ENCODE results near the gene FZR1. TPM values are rescaled to one million over a fixed set of nuclear protein-coding genes. Genes with fewer than 3 reads are reported as not detected.

The FZR1 gene
- total RNA-seq, 2 donors from 2014 or later: 16.6 to 20.1 TPM

DNA sequence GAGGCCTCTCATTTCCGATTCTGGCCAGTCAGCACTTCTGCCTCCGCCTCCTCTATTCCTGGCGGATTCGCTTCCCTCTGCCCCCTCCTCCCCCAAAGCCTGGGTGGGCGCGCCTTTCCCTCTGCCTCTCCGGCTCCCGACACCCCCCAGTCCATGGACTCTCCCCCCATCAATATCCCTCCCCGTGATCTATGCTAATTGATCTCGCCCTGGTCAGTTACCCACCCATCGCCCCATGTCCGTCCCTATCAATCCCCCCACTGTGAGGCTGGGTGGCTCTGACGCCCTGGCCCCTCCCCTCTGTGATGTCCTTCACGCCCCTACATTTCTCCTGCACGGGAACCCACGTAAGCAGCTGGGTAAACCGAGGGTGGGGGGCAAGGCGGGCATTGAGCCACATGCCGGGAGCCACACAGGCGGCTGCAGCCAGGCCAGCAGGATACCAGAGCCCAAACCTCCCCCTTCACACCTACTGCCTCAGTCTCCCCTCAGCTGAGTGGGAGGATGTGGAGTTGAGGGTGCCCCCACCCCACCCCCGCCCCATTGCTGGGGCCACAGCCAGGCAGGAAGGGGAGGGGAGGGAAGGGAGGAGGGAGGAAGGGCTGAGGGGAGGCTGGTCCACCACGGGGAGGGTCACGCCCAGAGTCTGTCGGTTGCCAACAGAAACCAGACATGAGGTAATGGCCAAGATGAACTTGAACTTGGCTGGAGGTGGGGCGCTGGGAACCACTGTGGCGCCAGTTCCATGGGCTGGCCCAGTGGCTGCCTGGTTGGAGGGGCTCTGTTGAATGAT, 46.8 kb upstream of the FZR1 start:
- Histone ChIP-seq H3K36me3 (replicated peaks in 1 of 2; ENCODE audit: insufficient read depth in 1 of 2, low read depth in 2 of 2) (peaks cover 8 to 21% of the 10 kb centered on the region in 2 donors), H3K4me1 (peaks cover 31% of the 10 kb centered on the region)

DNA sequence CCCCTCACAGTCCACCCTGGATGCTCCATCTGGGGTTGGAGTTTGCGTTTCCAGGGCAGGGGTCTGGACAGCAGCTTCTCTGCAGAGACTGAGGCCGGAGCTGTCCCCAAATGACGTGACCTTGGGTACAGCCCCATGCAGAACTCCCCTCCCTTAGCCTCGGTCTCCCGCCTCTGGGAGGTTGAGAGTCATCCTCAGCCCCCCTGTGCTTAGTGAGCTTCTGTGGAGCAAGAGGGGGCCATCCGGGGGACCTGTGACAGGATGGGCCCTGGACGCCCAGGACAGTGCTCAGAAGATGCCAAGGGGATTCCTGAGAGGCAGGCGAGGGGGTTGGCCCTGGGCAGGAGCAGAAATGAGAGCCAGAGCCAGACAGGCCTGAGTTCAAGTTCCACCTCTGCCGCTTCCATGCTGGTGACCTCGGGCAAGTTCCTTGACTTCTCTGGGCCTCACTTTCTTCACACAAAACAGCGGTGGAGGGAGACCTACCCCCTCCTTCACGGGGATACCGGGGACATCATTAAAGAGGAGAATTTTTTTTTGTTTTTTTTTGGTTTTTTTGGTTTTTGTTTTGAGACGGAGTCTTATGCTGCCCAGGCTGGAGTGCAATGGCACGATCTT, 46.0 kb upstream of the FZR1 start:
- ATAC-seq (peak; percentile 3), DNase-seq (no peak)
- peak overlapping the region; percentile 66 to 79 (median 72) for H3K27ac ChIP-seq
- H3K4me1 ChIP-seq: peaks cover 31% of the 10 kb centered on the region
- H3K9me3 ChIP-seq: no peaks in the 10 kb centered on the region
- no peaks in the 10 kb centered on the region for H3K27me3 ChIP-seq
- intact Hi-C loops (cut with DNase I): no loop called here
- TF ChIP-seq, protein P1, sequence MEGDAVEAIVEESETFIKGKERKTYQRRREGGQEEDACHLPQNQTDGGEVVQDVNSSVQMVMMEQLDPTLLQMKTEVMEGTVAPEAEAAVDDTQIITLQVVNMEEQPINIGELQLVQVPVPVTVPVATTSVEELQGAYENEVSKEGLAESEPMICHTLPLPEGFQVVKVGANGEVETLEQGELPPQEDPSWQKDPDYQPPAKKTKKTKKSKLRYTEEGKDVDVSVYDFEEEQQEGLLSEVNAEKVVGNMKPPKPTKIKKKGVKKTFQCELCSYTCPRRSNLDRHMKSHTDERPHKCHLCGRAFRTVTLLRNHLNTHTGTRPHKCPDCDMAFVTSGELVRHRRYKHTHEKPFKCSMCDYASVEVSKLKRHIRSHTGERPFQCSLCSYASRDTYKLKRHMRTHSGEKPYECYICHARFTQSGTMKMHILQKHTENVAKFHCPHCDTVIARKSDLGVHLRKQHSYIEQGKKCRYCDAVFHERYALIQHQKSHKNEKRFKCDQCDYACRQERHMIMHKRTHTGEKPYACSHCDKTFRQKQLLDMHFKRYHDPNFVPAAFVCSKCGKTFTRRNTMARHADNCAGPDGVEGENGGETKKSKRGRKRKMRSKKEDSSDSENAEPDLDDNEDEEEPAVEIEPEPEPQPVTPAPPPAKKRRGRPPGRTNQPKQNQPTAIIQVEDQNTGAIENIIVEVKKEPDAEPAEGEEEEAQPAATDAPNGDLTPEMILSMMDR (IDR thresholded peaks at IDR 0.05): no peak
- TF ChIP-seq POLR2A (IDR thresholded peaks at IDR 0.05): no peak
- H3K4me3 ChIP-seq: no peak overlapping the region
- WGBS, 2 donors: 81 to 90% methylated on average over 12 to 15 of the region's 15 CpGs
- H3K36me3 ChIP-seq (replicated peaks in 1 of 2; ENCODE audit: insufficient read depth in 1 of 2, low read depth in 2 of 2): peaks cover 8 to 15% of the 10 kb centered on the region in 2 donors

More for the DNA sequence above, 46.8 kb upstream of the FZR1 start:
- 56 to 63% methylated on average over 19 to 23 of the region's 26 CpGs for WGBS, 2 donors
- no peak for TF ChIP-seq POLR2A (IDR thresholded peaks at IDR 0.05)
- TF ChIP-seq, protein P1 (IDR thresholded peaks at IDR 0.05): no peak
- H3K27me3 ChIP-seq: no peaks in the 10 kb centered on the region
- H3K9me3 ChIP-seq: no peaks in the 10 kb centered on the region
- peak overlapping the region; percentile 66 to 79 (median 72) for H3K27ac ChIP-seq
- DNase-seq: peak; percentile 83 to 90 (median 90)
- peak; percentile 89 for ATAC-seq
- intact Hi-C loops (cut with DNase I): no loop called here
- H3K4me3 ChIP-seq: no peak overlapping the region

DNA sequence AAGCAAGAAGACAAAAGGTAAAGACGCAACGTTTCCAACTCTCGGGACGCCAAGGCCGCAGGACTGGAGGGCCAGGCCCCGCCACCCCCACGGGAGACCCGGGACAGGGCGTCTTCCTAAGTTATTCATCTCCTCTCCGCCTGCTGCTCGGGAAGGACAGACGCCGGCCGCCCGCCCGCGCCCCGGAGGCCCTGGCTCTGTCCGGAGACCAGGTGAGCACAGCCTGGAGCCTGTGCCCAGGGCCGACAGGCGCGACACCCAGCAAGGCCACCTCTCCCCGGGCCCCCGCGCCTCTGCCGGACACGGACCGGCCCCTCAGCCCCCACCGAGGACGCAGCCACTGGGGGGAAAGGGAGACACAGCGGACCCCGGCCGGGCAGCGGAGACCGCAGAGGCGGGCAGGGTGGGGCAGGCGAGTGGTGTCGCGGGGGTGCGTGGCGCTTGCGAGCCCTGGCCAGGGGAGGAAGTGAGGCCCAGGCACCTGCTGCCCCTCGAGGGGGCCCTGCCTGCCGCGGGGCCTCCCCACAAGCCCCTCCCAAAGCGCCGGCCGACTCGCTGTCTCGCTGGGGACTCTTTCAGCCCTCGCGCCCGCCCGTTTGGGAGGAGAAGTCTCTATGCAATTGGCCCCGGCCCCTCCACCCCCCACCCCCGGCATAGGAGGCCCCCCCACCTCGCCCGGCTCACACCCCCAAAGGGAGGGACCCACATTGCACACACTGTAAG, 43.0 kb upstream of the FZR1 start:
- no peak overlapping the region for H3K27ac ChIP-seq
- no peaks in the 10 kb centered on the region for H3K27me3 ChIP-seq
- H3K9me3 ChIP-seq: no peaks in the 10 kb centered on the region
- H3K4me1 ChIP-seq: peaks cover 29% of the 10 kb centered on the region
- peaks cover 8% of the 10 kb centered on the region in 2 donors for H3K36me3 ChIP-seq (replicated peaks in 1 of 2; ENCODE audit: insufficient read depth in 1 of 2, low read depth in 2 of 2)
- no peak for DNase-seq
- no peak for ATAC-seq
- no peak overlapping the region for H3K4me3 ChIP-seq
- 88 to 93% methylated on average over 26 to 34 of the region's 58 CpGs for WGBS, 2 donors
- no peak for TF ChIP-seq POLR2A (IDR thresholded peaks at IDR 0.05)
- TF ChIP-seq, protein P1 (IDR thresholded peaks at IDR 0.05): no peak
- intact Hi-C loops (cut with DNase I): no loop called here

DNA sequence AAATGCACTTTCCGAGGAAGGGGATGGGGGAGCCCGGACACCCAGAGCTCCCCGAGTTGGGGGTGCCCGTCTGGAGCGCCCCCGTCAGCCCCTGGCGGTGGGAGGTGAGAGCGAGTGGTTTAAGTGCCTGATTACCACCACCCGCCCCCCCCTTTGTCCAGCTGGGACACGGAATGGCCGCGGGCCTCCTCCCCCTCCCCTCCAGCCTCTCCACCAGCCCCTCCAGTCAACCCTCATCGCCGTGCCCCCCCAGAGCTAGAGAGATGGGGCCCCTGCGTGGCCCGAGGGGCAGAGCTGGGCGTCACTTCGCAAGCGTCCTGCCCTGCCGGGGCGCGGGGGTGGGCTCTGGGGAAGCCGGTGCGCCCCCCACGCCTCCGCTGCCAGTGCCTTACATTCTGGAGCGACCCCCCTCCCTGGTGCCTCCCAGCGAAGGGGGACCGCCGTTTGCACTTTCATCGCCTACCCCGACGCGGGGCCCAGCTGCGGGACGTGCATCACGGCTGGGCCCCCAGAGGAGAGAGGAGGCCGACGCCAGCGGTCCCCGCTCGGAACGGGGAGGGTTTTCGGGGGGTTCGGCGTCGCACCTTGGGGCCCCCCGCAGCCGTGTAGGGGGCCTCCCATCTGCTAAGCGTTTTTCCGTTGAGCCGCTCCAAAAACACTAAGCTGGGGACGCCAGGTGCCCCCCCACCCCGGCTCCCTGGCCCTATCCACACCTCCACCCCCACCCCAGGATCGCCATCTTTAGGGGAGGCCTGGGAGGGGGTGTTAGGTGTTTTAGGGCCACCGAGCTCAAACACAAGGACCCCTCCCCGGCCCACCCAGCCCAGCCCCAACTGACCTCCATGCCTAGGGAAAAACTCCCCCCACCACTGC, 42.2 kb upstream of the FZR1 start:
- Histone ChIP-seq H3K9me3 (no peaks in the 10 kb centered on the region), H3K4me3 (no peak overlapping the region), H3K4me1 (peaks cover 21% of the 10 kb centered on the region), H3K36me3 (replicated peaks in 1 of 2; ENCODE audit: insufficient read depth in 1 of 2, low read depth in 2 of 2) (peaks cover 8% of the 10 kb centered on the region in 2 donors), H3K27me3 (no peaks in the 10 kb centered on the region), H3K27ac (no peak overlapping the region)
- DNase-seq (no peak), ATAC-seq (no peak)
- 85 to 86% methylated on average over 19 to 55 of the region's 57 CpGs for WGBS, 2 donors
- no peak for TF ChIP-seq POLR2A (IDR thresholded peaks at IDR 0.05)
- TF ChIP-seq, protein P1 (IDR thresholded peaks at IDR 0.05): no peak
- intact Hi-C loops (cut with DNase I): no loop called here
